OCI-LY7 (cell line): Measurements from ENCODE around the gene GSG1L.

Source experiments
- EZH2phosphoT487 ChIP-seq: fragments of 200-600 bp; sonication (generic); IDR thresholded peaks from 2 replicates; pipeline ENCODE4 v1.6.1; 2018; ENCODE audit warnings: low read depth, borderline replicate concordance, mild to moderate bottlenecking, mixed run types, antibody characterized with exemption, low read length, moderate library complexity, mixed read lengths
- TF ChIP-seq, protein P1 (sequence below): fragments of 200-600 bp; sonication (generic); conservative IDR thresholded peaks from 2 replicates; pipeline ENCODE4 v1.5.1; 2014; ENCODE audit warnings: mild to moderate bottlenecking, antibody characterized with exemption, low read length, moderate library complexity, mixed read lengths

GRCh38 chr16:28098171-28098958 is 34.9 kb upstream of the GSG1L start:
- TF ChIP-seq EZH2phosphoT487 = no peak
- TF ChIP-seq, protein P1, sequence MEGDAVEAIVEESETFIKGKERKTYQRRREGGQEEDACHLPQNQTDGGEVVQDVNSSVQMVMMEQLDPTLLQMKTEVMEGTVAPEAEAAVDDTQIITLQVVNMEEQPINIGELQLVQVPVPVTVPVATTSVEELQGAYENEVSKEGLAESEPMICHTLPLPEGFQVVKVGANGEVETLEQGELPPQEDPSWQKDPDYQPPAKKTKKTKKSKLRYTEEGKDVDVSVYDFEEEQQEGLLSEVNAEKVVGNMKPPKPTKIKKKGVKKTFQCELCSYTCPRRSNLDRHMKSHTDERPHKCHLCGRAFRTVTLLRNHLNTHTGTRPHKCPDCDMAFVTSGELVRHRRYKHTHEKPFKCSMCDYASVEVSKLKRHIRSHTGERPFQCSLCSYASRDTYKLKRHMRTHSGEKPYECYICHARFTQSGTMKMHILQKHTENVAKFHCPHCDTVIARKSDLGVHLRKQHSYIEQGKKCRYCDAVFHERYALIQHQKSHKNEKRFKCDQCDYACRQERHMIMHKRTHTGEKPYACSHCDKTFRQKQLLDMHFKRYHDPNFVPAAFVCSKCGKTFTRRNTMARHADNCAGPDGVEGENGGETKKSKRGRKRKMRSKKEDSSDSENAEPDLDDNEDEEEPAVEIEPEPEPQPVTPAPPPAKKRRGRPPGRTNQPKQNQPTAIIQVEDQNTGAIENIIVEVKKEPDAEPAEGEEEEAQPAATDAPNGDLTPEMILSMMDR = no peak
